Amygdala (tissue), 56 donors: ENCODE measurements around the gene ACAD10.
A peak's percentile ranks its signal among the peaks of the same experiment; 100 is the strongest.
"Not testable (repeated sequence)": the region's sequence is repeated elsewhere in the genome, so short reads cannot be mapped to it uniquely, and the experiment has no call there.

Experiments used
- DNase-seq, 56 donors: peaks; one replicate each; lab custom pipeline; 2025; lab: John Stamatoyannopoulos, UW

The ACAD10 gene

GRCh38 chr12:111685811-111686573 lies at the start of gene ACAD10, which contains the start of gene BRAP:
Gene ACAD10, plus strand, starts transcription at chr12:111686053. Its CDS starts 6,657 bp downstream, at chr12:111692710.
Gene BRAP, minus strand, starts transcription at chr12:111685956. Its CDS starts 164 bp downstream, at chr12:111685792.
- DNase-seq, result peak; percentile 27 to 96 (median 85)

- peak in 50 of 56 donors; percentile 4 to 75 (median 46) for DNase-seq
These were observed 49.5 kb upstream of the ACAD10 start for GRCh38 chr12:111636209-111636945.

GRCh38 chr12:111638556-111638955 lies 47.3 kb upstream of the ACAD10 start:
- no peak for DNase-seq

- DNase-seq, result no peak
These were observed 45.3 kb upstream of the ACAD10 start for GRCh38 chr12:111640506-111640905.

GRCh38 chr12:111642681-111643426 lies 43.0 kb upstream of the ACAD10 start:
- DNase-seq, result no peak

- peak in 6 of 56 donors; percentile 1 to 12 (median 2) for DNase-seq
These were observed 42.4 kb upstream of the ACAD10 start for GRCh38 chr12:111643427-111643826.

- no peak for DNase-seq
These were observed 40.4 kb upstream of the ACAD10 start for GRCh38 chr12:111645433-111645832.

- DNase-seq, result no peak
These were observed 34.9 kb upstream of the ACAD10 start for GRCh38 chr12:111650912-111651311.

- not testable (repeated sequence) for DNase-seq
These were observed 33.3 kb upstream of the ACAD10 start for GRCh38 chr12:111652530-111652929.

- peak in 12 of 56 donors; percentile 1 to 38 (median 10) for DNase-seq
These were observed 32.3 kb upstream of the ACAD10 start for GRCh38 chr12:111653596-111653995.

GRCh38 chr12:111655356-111655755 lies 30.5 kb upstream of the ACAD10 start:
- DNase-seq, result no peak

- no peak for DNase-seq
These were observed 29.8 kb upstream of the ACAD10 start for GRCh38 chr12:111656016-111656415.

GRCh38 chr12:111664499-111664898 lies 21.4 kb upstream of the ACAD10 start:
- no peak for DNase-seq

GRCh38 chr12:111664961-111665865 lies 20.6 kb upstream of the ACAD10 start:
- peak in 37 of 56 donors; percentile 3 to 69 (median 29) for DNase-seq

- no peak for DNase-seq
These were observed 13.0 kb upstream of the ACAD10 start for GRCh38 chr12:111672822-111673381.

- DNase-seq, result peak in 1 of 56 donors; percentile 4
These were observed 12.3 kb upstream of the ACAD10 start for GRCh38 chr12:111673503-111673902.

GRCh38 chr12:111677186-111677585 lies 8.7 kb upstream of the ACAD10 start:
- DNase-seq, result no peak

GRCh38 chr12:111684485-111685198 lies 1.2 kb upstream of the ACAD10 start:
- not testable (repeated sequence) for DNase-seq
